Esophagus muscularis mucosa (tissue), 3 donors: ENCODE data around the gene UBE2I.

Experiments used
- POLR2A ChIP-seq: fragments of 450-650 bp; IDR thresholded peaks from one replicate; pipeline ENCODE4 v1.6.1; 2017; ENCODE audit warnings: antibody characterized with exemption, moderate library complexity, mild to moderate bottlenecking, low read depth
- TF ChIP-seq, protein P1 (sequence below), 3 experiments: fragments of 200-600 bp in 2 of 3; fragments of 450-650 bp in 1 of 3; sonication (generic) in 2 of 3; IDR thresholded peaks; one replicate each; pipeline ENCODE4 v1.5.1; 2017 to 2019; ENCODE audit warnings: antibody characterized with exemption in 3 of 3, mild to moderate bottlenecking in 2 of 3, moderate library complexity in 1 of 3

DNA sequence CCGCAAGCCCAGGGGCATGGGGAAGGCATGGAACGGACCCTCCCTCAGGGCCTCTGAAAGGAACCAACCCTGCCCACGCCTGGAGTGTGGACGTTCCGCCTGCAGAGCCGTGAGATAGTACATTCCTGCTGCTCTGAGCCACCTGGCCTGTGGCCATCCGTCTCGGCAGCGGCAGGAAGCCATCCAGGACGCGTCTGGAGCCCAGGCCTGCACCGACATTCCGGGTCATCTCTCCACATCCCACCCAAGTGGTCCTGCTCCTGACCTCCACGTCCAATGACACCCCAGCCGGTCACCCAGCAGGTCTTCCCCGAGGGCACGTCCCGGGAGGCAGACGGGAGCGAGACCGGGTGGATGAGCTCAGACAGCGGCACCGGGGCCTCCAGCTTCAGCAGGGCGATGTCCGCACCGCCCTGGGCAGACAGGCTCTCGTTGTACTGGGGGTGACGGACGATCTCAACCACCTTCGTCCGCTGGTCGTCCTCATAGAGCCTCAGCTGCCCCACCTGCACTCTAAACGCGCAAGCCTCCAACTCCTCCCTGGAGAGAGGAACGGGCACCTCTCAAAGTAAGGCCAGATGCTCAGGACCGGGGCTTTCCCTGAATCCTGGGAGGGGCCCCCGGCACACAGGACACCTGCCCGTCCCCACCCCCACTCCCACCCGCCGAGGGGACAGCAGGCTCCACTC is 21.3 kb upstream of the UBE2I start:
- TF ChIP-seq, protein P1, sequence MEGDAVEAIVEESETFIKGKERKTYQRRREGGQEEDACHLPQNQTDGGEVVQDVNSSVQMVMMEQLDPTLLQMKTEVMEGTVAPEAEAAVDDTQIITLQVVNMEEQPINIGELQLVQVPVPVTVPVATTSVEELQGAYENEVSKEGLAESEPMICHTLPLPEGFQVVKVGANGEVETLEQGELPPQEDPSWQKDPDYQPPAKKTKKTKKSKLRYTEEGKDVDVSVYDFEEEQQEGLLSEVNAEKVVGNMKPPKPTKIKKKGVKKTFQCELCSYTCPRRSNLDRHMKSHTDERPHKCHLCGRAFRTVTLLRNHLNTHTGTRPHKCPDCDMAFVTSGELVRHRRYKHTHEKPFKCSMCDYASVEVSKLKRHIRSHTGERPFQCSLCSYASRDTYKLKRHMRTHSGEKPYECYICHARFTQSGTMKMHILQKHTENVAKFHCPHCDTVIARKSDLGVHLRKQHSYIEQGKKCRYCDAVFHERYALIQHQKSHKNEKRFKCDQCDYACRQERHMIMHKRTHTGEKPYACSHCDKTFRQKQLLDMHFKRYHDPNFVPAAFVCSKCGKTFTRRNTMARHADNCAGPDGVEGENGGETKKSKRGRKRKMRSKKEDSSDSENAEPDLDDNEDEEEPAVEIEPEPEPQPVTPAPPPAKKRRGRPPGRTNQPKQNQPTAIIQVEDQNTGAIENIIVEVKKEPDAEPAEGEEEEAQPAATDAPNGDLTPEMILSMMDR (IDR thresholded peaks at IDR 0.05): no peak
- no peak for TF ChIP-seq POLR2A
